ENCODE measurements around the gene AKAP5.

AKAP5 gene

DNA sequence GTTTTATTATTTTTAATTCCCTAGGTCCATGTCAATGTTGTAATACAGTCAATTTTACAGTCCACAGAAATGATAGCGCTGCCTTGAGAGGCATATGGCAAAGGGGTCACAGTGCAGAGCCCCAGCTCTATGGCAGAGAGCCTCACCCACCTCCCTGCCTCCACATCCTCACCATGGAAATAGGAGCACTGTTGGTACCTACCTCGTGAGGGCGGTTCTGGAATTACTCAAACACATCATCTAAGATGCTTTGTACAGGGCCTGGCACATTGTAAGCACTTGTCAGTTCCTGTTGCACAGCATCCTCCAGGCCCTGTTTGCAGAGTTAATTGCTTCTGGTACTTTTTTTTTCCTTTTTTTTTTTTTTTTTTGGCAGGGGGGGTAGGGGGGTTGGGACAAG, 4.1 kb upstream of the AKAP5 start:
- no peak for DNase-seq

DNA sequence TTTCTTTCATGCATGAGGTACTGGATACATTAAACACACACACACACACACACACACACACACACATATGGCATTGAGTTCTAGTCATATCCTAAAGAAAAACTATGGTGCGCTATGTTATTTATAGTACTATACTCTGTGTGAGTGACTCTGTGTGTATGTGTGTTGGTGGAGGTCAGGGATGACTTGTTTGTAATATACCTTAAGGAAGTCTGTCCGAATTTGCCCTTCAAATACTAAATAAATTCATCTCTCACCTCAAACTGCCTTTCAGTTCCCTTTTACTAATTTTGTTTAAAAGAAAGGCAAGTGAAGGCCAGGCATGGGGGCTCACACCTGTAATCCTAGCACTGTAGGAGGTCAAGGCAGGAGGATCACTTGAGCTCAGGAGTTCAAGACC, 2.1 kb upstream of the AKAP5 start:
- DNase-seq = no peak

DNA sequence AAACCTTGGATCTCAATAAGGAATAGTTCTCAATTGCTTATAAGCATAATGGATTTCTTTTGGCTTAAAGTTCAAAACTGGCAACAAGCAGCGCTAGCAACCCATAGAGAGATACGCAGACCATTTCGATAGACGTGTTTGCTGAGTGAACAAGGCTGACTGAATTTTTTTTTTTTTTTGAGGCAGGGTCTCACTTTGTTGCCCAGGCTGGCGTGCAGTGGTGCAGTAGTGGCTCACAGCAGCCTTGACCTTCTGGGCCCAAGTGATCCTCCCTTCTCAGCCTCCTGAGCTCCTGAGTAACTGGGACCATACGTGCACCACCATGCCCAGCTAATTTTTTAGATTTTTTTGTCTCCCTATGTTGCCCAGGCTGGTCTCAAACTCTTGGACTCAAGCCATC, 1.4 kb upstream of the AKAP5 start:
- no peak for DNase-seq

DNA sequence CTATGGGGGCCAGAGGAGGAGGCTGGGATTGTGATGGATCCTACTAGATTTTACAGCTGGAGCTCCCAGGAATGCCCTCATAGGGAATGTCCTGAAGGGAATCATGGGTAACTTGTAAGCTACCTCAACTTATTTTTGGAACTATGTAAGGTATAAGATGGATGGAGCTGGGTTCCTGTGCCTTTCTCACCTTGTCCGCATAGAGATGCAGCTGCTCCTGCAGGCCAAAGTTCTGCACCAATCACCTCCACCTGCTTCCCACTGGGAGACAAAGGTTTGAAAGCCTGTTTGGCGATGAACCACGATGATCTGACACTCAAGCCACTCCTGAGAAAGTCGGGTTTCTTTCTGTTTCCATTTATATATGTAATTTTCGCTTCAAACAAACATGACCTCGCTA, 648 bp upstream of the AKAP5 start:
- no peak for DNase-seq

DNA sequence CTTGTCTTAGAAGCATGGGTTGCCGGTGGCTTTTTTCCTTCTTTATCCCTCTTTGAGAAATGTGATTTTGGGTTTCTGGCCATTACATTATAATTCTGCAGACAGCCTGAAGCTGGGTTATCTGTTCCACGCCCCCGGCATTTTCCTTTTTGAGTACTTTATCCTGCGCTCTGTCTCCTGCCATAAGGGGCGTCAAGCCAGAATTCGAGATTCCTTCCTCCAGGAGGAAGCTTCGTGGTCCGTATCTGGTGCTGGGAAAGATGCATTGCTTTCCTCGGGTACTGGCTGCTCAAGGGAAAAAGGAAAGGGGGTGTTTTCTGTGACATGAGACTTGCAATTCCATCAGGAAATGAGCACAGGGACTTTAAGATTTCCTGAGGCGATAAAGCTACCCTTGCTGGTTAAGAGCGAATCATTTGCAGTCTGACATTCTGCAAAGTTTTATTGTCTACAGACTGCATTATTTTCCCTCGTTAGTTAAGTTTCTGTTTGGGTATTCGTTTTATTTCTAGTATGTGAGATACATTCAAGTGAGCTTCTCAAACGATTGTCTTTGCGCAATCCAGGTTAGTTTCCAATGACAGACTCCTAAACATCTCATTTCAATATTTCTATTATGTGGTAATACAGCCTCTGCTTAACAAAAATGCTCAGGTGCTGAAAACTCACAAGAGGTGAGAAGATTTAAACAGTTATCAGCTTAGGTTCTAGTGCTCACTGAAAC, 694 bp downstream of the AKAP5 start:
- DNase-seq = no peak

DNA sequence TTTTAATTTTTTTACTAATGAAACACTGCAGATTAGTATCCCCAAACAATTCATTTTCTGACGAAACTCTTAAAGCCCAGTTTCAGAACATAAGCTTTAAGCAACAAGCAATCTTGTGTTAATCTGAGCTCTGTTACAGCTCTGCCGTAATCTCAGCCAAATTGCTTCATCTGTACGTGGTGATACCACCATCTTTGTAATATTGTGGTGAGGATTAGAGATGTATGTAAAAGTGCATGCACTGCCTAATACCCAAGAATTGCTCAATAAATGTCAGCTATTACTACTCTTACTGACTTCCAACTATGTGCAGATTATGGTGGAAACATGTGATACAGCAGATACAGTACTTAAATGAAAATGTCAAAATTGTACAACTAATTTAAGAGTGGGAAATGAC, 1.8 kb downstream of the AKAP5 start:
- no peak for DNase-seq

DNA sequence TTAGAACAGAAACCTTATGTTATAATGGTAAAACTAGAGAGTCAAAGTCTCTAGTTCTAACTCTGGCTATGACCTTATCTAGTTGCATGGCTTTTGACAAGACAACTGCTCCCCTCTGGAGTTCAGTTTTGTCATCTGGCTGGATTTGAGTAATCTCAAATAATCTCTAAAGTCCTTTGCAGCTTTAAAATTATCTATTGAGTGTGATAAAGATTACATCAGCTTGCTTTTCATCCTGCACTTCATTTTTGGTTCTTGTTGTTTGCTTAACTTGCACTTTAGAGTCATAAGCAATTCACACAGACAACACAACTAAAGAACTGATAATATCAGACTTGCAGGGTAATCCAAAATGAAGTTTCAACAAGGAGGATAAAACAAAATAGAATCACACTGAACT, 2.3 kb downstream of the AKAP5 start:
- no peak for DNase-seq

DNA sequence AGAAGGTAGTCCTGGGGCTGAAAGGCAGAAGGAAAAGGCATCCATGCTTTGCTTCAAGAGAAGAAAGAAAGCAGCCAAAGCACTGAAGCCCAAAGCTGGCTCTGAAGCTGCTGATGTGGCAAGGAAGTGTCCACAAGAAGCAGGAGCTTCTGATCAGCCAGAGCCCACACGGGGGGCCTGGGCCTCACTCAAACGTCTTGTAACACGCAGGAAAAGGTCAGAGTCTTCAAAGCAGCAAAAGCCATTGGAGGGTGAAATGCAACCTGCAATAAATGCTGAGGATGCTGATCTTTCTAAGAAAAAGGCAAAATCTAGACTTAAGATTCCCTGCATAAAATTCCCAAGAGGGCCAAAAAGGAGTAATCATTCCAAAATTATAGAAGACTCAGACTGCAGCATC, 3.2 kb downstream of the AKAP5 start:
- no peak for DNase-seq

DNA sequence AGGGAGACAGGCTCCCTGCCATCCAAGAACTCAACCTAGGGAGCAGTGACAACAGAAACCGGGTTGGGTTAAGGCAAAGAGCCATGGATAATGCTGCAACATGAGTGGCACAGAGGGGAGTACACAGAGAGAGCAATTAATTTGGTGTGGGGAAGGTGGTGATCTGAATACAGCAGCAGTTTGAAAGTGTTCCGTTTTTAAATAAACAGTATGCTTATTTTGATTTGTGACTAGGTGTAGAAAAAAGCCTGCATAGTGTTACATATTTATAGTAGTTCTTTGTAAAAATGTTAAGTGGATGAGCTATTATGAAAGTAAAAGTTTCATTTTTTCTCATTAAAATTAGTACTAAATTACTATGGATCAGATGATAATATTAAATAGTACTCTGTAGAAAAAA, 8.7 kb downstream of the AKAP5 start:
- no peak for DNase-seq

DNA sequence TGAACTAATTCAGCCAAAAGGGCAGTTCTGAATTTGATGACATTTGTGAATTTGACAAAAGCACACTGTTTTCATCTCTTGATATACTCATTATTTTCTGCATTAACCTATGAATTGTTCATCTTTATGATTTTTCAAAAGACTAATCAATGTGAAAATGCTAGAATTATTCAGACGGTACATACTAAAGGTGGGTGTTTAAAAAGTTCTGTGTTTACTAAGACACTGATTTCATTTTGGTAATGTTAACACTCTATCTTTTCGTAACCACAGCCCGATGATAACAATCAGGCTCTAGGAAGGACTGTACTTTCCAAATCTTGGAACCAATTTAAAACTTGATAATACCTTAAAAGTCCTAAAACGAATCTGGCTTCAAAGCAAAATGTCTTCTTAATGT, 9.4 kb downstream of the AKAP5 start:
- no peak for DNase-seq

DNA sequence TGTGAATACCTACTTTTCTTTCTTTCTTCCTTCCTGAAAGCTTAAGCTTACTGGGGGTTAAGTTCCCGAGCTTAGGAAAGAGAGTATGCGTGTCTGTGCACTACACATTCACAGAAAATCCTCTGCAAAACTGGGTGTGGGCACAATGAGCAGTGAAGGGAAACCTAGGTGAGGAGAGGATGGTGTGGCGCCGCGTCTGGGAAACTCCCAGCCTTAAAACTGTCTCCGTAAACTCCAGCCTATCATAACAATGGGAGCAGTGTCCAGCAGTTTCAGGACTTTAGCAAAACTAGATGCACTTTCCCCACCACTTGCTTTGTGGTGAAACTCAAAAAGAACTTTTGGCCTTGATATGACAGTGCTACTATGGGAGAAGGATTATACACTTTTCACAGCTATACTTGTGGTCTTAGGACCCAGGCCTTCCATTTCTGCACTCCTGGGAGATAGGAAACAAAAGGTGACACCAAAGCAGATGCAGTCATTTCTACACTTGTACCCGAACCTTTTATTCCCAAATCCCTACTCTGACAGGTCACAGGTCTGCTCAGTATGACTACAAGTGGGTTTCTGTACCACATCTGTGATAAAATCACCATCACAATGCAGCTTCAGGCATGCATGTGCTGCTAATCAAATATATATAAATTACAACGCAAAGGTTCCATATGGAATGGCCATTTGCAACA, 10.4 kb downstream of the AKAP5 start:
- DNase-seq = no peak

DNA sequence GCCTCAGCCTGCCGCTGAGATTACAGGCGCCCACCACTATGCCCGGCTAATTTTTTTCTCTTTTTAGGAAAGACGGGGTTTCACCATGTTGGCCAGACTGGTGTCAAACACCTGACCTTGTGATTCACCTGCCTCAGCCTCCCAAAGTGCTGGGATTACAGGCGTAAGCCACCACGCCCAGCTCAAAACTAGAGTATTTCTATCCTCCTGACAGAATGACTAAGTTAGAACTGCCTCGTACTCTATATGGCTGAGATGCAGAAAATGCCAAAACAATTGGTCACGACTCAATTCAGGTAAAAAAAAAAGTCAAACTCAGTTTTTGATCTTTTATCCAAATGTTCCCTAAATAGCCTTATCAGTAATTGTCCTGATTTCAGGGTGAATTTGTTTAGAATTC, 11.1 kb downstream of the AKAP5 start:
- DNase-seq = no peak

DNA sequence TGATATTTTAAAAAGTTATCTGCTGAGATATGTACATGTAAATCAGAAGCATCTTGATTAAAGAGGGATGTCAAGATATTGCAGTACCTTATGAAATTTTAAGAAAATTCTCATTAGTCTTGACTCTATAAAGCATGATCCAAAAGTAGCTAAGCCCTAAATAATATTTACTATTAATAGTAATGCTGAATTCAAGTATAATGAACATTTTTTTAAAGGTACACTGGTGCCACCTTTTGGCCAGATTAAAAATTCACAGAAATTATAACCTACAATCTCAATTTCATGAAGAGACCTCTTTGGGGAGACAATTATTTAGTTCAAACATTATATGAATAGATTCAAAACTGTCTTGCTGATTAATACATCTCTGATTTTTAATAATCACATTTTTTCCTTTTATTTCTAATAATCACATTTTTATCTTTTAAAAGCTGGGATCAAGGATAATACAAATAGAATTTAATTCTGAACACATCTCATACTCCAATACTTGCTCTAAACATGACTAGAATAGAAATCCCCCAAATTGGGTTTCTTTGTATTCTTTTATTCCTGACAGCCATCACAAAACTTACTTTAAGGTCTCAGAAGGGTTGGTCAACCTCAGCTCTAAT, 13.4 kb downstream of the AKAP5 start:
- DNase-seq = peak; percentile 11

DNA sequence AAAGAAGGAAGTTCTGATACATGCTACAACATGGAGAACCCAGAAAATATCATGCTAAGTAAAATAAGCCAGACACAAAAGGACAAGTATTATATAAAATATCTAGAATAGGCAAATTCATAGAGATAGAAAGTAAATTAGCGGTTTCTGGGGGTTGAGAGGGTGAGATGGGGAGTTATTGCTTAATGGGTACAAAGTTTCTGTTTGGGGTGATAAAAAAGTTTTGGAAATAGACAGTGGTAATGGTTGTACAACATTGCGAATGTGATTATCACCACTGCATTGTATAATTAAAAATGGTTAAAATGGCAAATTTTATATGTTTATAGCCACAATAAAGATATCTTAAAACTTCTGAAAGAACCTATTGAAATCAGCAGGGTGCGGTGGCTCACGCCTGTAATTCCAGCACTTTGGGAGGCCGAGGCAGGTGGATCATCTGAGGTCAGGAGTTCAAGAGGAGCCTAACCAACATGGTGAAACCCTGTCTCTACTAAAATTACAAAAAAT, 23.3 kb downstream of the AKAP5 start:
- no peak for DNase-seq

DNA sequence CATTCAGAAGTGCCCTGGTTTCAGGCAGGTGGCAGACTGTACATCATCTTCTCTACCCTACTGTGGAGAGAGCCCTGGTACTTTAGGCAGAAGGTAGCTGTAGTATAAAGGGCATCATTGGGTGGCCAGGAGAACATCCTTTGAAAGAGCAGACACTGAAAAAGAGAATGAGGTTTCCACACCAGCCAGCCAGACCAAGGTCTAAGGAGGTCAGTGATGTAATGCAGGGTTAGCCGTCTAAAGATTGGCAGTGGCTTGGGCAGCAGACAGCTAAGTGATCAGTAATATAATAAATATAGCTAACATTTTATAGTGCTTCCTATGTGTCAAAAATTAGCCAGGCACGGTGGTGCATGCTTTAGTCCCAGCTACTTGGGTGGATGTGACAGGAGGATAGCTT, 26.3 kb downstream of the AKAP5 start:
- no peak for DNase-seq

DNA sequence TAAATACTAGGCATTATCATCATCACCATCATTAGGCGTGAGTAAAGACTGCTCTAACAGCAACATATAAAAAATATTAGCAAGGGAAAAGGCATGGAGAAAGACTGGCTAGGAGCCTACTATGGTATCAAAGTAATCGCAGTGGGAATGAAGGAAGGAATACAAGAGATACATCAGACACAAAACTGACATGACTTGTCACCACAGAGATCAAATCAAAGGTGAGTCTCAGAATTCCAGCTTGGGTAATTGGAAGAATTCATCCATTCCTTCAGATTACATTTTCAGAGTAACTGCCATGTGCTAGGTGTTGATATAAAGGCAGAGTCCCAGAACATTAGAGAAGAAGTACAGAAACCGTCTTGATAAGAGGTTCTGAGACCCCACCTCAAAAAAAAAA, 28.2 kb downstream of the AKAP5 start:
- DNase-seq = no peak

DNA sequence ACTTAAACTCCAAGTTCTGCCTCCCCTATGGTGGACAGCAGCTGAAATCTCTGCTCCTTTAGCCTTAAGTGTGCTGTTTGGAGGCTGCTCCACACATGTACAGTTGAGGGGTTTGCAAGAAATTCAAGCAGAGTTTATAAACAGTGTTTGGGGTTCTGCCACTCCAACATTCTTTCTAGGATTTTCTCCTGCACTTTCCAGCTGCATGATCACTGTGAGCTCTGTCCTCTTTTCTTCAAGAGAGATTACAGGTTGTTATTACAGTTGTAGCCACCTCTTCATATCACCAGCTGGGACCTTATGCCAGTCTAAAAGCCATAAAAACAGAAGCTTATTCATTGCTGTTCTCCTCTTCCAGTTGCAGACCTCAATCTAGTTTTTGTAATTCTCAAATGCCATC, 30.0 kb downstream of the AKAP5 start:
- DNase-seq = no peak

DNA sequence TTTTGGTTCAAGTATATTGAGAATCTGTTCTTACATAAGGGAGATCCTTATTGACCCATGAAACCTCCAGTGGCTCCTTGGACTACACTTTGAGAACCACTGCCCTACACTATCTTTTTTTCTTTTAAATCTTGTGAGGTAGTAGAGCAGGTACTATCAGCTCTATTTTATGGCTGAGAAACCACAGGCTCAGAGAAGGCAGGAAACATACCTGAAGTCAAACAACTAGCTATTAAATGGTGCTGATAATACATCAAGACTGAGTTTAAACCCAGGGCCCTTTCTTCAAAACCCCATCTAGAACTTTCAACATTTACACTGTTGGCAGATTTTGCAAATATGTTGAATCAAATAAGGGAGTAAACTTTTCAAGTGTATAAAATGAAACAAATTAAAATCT, 31.5 kb downstream of the AKAP5 start:
- no peak for DNase-seq

DNA sequence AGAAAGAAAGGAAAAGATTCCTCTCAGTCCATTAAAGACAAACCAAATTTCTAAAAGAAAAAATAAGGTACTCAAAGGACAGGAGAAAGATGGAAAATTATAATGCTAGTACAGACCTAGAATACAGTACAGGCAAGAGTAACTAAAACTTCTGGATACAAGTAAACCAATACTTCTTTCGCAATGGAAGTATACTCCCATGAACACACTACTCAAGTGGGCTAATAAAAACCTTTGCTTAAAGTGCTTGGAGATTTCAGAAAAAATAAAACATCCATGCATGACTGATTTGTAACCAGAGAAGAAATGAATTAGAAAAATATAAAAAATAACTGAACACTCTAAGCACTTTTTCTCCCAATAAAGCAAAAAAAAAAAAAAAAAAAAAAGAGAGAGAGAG, 34.8 kb downstream of the AKAP5 start:
- DNase-seq = no peak

DNA sequence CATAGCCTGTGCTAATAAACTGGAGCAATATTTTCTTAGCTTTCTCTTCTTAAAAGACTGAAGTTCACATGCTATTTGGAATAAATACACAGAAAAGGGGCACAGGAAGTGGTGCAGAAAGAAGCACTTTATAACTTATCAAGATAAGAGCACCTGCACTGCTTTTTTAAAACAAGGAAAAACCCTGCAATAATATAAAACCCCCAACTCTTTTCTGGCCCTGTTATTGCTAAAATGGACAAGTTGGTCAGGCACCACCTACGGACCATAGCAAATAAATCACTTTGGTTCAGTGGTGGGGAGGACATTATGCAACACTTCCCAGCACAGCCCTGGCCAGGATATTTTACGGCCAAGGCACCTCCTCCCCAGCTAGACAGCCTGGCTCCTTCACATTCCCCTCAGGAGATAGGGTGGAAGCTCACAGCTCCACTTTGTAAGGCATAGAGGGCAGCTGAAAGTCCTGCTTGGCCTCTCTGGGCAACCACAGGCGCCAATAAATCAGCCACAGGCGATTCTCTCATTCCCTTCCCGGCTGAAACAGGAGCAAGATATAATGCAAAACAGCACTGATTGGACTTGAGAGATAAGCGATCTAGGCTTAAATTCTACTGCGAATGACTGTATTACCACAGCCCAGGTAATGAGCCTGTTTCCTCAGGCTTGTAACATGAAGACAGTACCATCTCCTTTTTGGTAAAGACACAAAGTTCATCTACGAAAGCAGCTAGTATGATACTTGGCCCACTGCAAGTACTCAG, 36.3 kb downstream of the AKAP5 start:
- no peak for DNase-seq

DNA sequence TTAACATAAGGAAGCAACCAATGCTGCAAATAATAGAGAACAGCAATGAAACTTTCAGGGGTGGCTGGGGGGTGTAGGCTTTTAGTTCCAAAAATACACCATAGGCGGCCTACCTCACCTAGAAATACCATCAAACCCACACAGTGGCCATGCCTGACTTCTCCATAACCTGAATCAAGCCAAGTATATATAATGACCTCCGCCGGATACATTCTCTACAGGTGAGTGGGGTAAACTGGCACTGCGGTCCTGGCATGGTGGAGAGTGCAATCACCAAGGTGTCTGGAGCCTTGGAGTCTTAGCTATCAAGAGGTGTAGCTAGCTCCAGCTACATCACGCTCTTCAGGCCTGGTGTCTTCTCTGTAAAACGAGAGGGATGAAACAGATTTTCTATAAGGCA, 37.2 kb downstream of the AKAP5 start:
- no peak for DNase-seq

DNA sequence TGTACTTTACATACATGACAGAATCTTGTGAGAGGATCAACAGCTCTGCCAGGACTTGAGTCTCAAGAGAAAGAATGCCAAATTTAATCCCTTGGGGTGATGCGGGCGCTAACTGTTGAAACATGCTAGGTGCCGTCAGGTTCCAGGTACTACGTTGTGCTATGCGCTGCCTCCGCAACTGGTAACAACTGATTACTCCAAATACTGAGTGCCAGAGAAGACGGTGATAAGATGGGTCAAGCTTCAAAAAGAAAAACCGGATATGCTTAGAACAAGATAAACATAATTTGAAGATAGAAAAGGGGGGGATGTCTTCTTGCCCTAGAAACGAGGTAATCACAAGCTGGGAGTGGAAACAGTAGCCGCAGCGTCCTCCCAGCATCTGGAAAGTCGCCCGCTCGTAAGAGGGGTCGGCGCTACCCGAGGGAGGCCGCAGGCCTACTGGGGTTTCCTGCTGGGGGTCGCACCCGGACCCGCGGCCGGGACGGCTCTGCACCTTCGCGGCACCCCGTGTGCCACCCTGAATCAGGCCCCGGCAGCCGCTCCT, 37.7 kb downstream of the AKAP5 start:
- peak; percentile 16 for DNase-seq
